SK-N-MC (cell line): Measurements from ENCODE around the gene TNFRSF8.

Experiments used
- DNase-seq: peaks from one replicate; pipeline ENCODE4 v3.0.0-alpha.2; 2011; ENCODE audit warnings: low read depth, low spot score
- H3K27ac ChIP-seq: fragments of 200-600 bp; sonication (generic); 2 replicates; pipeline ENCODE4 v1.5.1; 2016; ENCODE audit warnings: mixed run types
- H3K36me3 ChIP-seq: fragments of 200-600 bp; sonication (generic); 2 replicates; pipeline ENCODE4 v1.6.1; 2017; ENCODE audit warnings: antibody characterized with exemption, low read length, mixed read lengths; ENCODE audit not compliant: insufficient read depth
- H3K4me3 ChIP-seq: fragments of 200-600 bp; sonication (generic); 2 replicates; pipeline ENCODE4 v1.5.1; 2016
- H3K9ac ChIP-seq: fragments of 200-600 bp; sonication (generic); 2 replicates; pipeline ENCODE4 v1.8.0; 2017; ENCODE audit warnings: mixed run types, mixed read lengths; ENCODE audit not compliant: insufficient read length
- H3K9me3 ChIP-seq: fragments of 200-600 bp; sonication (generic); 2 replicates; pipeline ENCODE4 v1.6.1; 2017; ENCODE audit warnings: low read depth, mild to moderate bottlenecking, antibody characterized with exemption, low read length, moderate library complexity, mixed read lengths
- EZH2 ChIP-seq: fragments of 200-600 bp; sonication (generic); IDR thresholded peaks from one replicate; pipeline ENCODE4 v1.6.1; 2017; ENCODE audit warnings: antibody characterized with exemption
- FOXP2 ChIP-seq: optimal IDR thresholded peaks from 2 replicates; pipeline ENCODE3; 2011; ENCODE audit warnings: mild to moderate bottlenecking, moderate library complexity; ENCODE audit not compliant: insufficient read depth; ENCODE audit errors: extremely low read length, control extremely low read depth
- POLR2AphosphoS5 ChIP-seq: IDR thresholded peaks from 2 replicates; pipeline ENCODE4 v1.6.1; 2012; ENCODE audit warnings: mild to moderate bottlenecking, low read depth, low read length, borderline replicate concordance

Gene TNFRSF8

GRCh38 chr1:12085643-12086260, 22.6 kb downstream of the TNFRSF8 start:
- Histone ChIP-seq H3K4me3 (no peak overlapping the region), H3K27ac (no peak overlapping the region), H3K36me3 (no peaks in the 10 kb centered on the region), H3K9me3 (peaks cover 4% of the 10 kb centered on the region; the same call in 1 of the 2 replicates), H3K9ac (no peak overlapping the region)
- no peak for TF ChIP-seq FOXP2
- no peak for TF ChIP-seq POLR2AphosphoS5
- TF ChIP-seq EZH2, result no peak
- DNase-seq, result no peak

GRCh38 chr1:12087797-12088314, 24.8 kb downstream of the TNFRSF8 start:
- TF ChIP-seq EZH2 (no peak), FOXP2 (no peak), POLR2AphosphoS5 (no peak)
- H3K9me3 ChIP-seq, result 0 out of 2 replicates have a peak, but pooled peaks cover 1% of the 10 kb centered on the region
- no peak overlapping the region for H3K4me3 ChIP-seq
- no peaks in the 10 kb centered on the region for H3K36me3 ChIP-seq
- DNase-seq, result no peak
- no peak overlapping the region for H3K9ac ChIP-seq
- H3K27ac ChIP-seq, result no peak overlapping the region

- Histone ChIP-seq H3K9me3 (no peaks in the 10 kb centered on the region), H3K4me3 (no peak overlapping the region), H3K27ac (no peak overlapping the region), H3K9ac (no peak overlapping the region), H3K36me3 (no peaks in the 10 kb centered on the region)
- no peak for TF ChIP-seq EZH2
- no peak for TF ChIP-seq FOXP2
- no peak for TF ChIP-seq POLR2AphosphoS5
- no peak for DNase-seq
Observed at GRCh38 chr1:12088607-12089006, 25.5 kb downstream of the TNFRSF8 start.

- no peak overlapping the region for H3K27ac ChIP-seq
- no peaks in the 10 kb centered on the region for H3K36me3 ChIP-seq
- no peak for DNase-seq
- TF ChIP-seq FOXP2 (no peak), POLR2AphosphoS5 (no peak), EZH2 (no peak)
- no peaks in the 10 kb centered on the region for H3K9me3 ChIP-seq
- H3K4me3 ChIP-seq, result no peak overlapping the region
- H3K9ac ChIP-seq, result no peak overlapping the region
Observed at GRCh38 chr1:12090326-12090725, 27.2 kb downstream of the TNFRSF8 start.

- H3K9me3 ChIP-seq, result no peaks in the 10 kb centered on the region
- DNase-seq, result no peak
- H3K4me3 ChIP-seq, result no peak overlapping the region
- TF ChIP-seq FOXP2, result no peak
- no peak for TF ChIP-seq POLR2AphosphoS5
- TF ChIP-seq EZH2, result no peak
- H3K27ac ChIP-seq, result no peak overlapping the region
- H3K9ac ChIP-seq, result no peak overlapping the region
- no peaks in the 10 kb centered on the region for H3K36me3 ChIP-seq
Observed at GRCh38 chr1:12091191-12091590, 28.1 kb downstream of the TNFRSF8 start.

GRCh38 chr1:12094180-12094579, 31.1 kb downstream of the TNFRSF8 start:
- Histone ChIP-seq H3K4me3 (no peak overlapping the region), H3K9ac (no peak overlapping the region), H3K27ac (no peak overlapping the region), H3K36me3 (no peaks in the 10 kb centered on the region), H3K9me3 (no peaks in the 10 kb centered on the region)
- no peak for DNase-seq
- TF ChIP-seq FOXP2 (no peak), EZH2 (no peak), POLR2AphosphoS5 (no peak)

- H3K27ac ChIP-seq, result no peak overlapping the region
- no peaks in the 10 kb centered on the region for H3K9me3 ChIP-seq
- DNase-seq, result no peak
- no peak for TF ChIP-seq POLR2AphosphoS5
- no peak for TF ChIP-seq EZH2
- no peak overlapping the region for H3K4me3 ChIP-seq
- H3K9ac ChIP-seq, result no peak overlapping the region
- no peaks in the 10 kb centered on the region for H3K36me3 ChIP-seq
Observed at GRCh38 chr1:12095452-12096263, 32.6 kb downstream of the TNFRSF8 start.

GRCh38 chr1:12096615-12097014, 33.5 kb downstream of the TNFRSF8 start:
- no peak overlapping the region for H3K4me3 ChIP-seq
- H3K9ac ChIP-seq, result no peak overlapping the region
- DNase-seq, result no peak
- H3K36me3 ChIP-seq, result no peaks in the 10 kb centered on the region
- no peaks in the 10 kb centered on the region for H3K9me3 ChIP-seq
- TF ChIP-seq FOXP2 (no peak), POLR2AphosphoS5 (no peak), EZH2 (no peak)
- no peak overlapping the region for H3K27ac ChIP-seq

- H3K36me3 ChIP-seq, result no peaks in the 10 kb centered on the region
- H3K4me3 ChIP-seq, result no peak overlapping the region
- no peaks in the 10 kb centered on the region for H3K9me3 ChIP-seq
- no peak overlapping the region for H3K9ac ChIP-seq
- H3K27ac ChIP-seq, result no peak overlapping the region
- no peak for DNase-seq
- no peak for TF ChIP-seq FOXP2
- no peak for TF ChIP-seq EZH2
- TF ChIP-seq POLR2AphosphoS5, result no peak
Observed at GRCh38 chr1:12097321-12097720, 34.2 kb downstream of the TNFRSF8 start.
